GM08714 (cell line): ENCODE measurements around the gene PSAT1.

ENCODE experiments used
- H3K4me3 ChIP-seq: fragments of 200-500 bp; sonication (Bioruptor generic); 2 replicates; pipeline ENCODE4 v1.5.1; 2014; ENCODE audit warnings: mild to moderate bottlenecking, low read length, inconsistent platforms
- ZNF274 ChIP-seq: IDR thresholded peaks from 2 replicates; pipeline ENCODE4 v1.6.1; 2012; ENCODE audit warnings: mild to moderate bottlenecking, low read depth, low read length

Gene PSAT1

GRCh38 chr9:78319197-78320029, 22.5 kb downstream of the PSAT1 start:
- TF ChIP-seq ZNF274, result no peak
- H3K4me3 ChIP-seq, result no peak overlapping the region

- no peak overlapping the region for H3K4me3 ChIP-seq
- TF ChIP-seq ZNF274, result no peak
Measured at GRCh38 chr9:78320030-78320693, 23.2 kb downstream of the PSAT1 start.

- no peak overlapping the region for H3K4me3 ChIP-seq
- no peak for TF ChIP-seq ZNF274
Measured at GRCh38 chr9:78320875-78321496, 24.1 kb downstream of the PSAT1 start.

GRCh38 chr9:78321505-78321904, 24.6 kb downstream of the PSAT1 start:
- no peak overlapping the region for H3K4me3 ChIP-seq
- TF ChIP-seq ZNF274, result no peak

GRCh38 chr9:78324068-78324650, 27.2 kb downstream of the PSAT1 start:
- TF ChIP-seq ZNF274, result no peak
- H3K4me3 ChIP-seq, result no peak overlapping the region

GRCh38 chr9:78324682-78325081, 27.8 kb downstream of the PSAT1 start:
- no peak overlapping the region for H3K4me3 ChIP-seq
- TF ChIP-seq ZNF274, result no peak

- no peak for TF ChIP-seq ZNF274
- H3K4me3 ChIP-seq, result no peak overlapping the region
Measured at GRCh38 chr9:78325343-78325742, 28.4 kb downstream of the PSAT1 start.

GRCh38 chr9:78325846-78326360, 29.0 kb downstream of the PSAT1 start:
- TF ChIP-seq ZNF274, result no peak
- no peak overlapping the region for H3K4me3 ChIP-seq

- TF ChIP-seq ZNF274, result no peak
- H3K4me3 ChIP-seq, result no peak overlapping the region
Measured at GRCh38 chr9:78326564-78326963, 29.6 kb downstream of the PSAT1 start.

- no peak overlapping the region for H3K4me3 ChIP-seq
- no peak for TF ChIP-seq ZNF274
Measured at GRCh38 chr9:78332381-78332780, 35.5 kb downstream of the PSAT1 start.

GRCh38 chr9:78348848-78349247, 51.9 kb downstream of the PSAT1 start:
- TF ChIP-seq ZNF274, result no peak
- H3K4me3 ChIP-seq, result no peak overlapping the region

- no peak overlapping the region for H3K4me3 ChIP-seq
- TF ChIP-seq ZNF274, result no peak
Measured at GRCh38 chr9:78351816-78352215, 54.9 kb downstream of the PSAT1 start.

- no peak overlapping the region for H3K4me3 ChIP-seq
- TF ChIP-seq ZNF274, result no peak
Measured at GRCh38 chr9:78354324-78354973, 57.5 kb downstream of the PSAT1 start.

- no peak for TF ChIP-seq ZNF274
- H3K4me3 ChIP-seq, result no peak overlapping the region
Measured at GRCh38 chr9:78354989-78355388, 58.1 kb downstream of the PSAT1 start.
